A549 (cell line): Measurements from ENCODE around the gene CD300LF. TPM values are rescaled to one million over a fixed set of nuclear protein-coding genes. Genes with fewer than 3 reads are reported as not detected.

Experiments
- ATAC-seq, 2 experiments: fragments of 200-7000 bp in 1 of 2; fragments of >200 bp in 1 of 2; cut with Nextera tagmentation in 1 of 2; cut with Tn5 transposase in 1 of 2; 3 replicates each; pipeline versions ENCODE4 v1.8.0 to v1.9.1; 2018 to 2020; ENCODE audit warnings: mild to moderate bottlenecking in 1 of 2, moderate library complexity in 1 of 2
- CTCF ChIA-PET: fragments of 300-600 bp; sonication (Branson Sonifier 250); formaldehyde crosslinking; extraction: SDS; loops from one replicate; lab custom pipeline; 2021; ENCODE audit warnings: antibody characterized with exemption, inconsistent platforms; lab: Yijun Ruan, JAX
- POLR2A ChIA-PET: fragments of 350-600 bp; formaldehyde crosslinking; extraction: SDS; loops from one replicate; lab custom pipeline; 2021; ENCODE audit warnings: antibody characterized with exemption, inconsistent platforms; lab: Yijun Ruan, JAX
- DNase-seq, 2 experiments: peaks; one replicate each; pipeline versions ENCODE4 v3.0.0 to v3.0.0-alpha.2; 2011 to 2016; ENCODE audit warnings: low read depth in 1 of 2, low spot score in 1 of 2
- FAIRE-seq: peaks from 2 replicates; lab custom pipeline; 2011; peaks lifted over from hg19 to GRCh38; lab: Jason Lieb, UNC
- H3K27ac ChIP-seq, 2 experiments: fragments of >200 bp; sonication (Bioruptor Twin); formaldehyde crosslinking; 3 replicates each; pipeline ENCODE4 v1.5.1; 2016 to 2017
- H3K4me1 ChIP-seq: fragments of >200 bp; sonication (Bioruptor Twin); formaldehyde crosslinking; 3 replicates; pipeline ENCODE4 v1.6.1; 2016
- H3K4me2 ChIP-seq: fragments of >200 bp; sonication (Bioruptor Twin); formaldehyde crosslinking; 3 replicates; pipeline ENCODE4 v1.6.1; 2016
- H3K4me3 ChIP-seq: fragments of >200 bp; sonication (Bioruptor Twin); formaldehyde crosslinking; 3 replicates; pipeline ENCODE4 v1.5.1; 2016
- H3K9me3 ChIP-seq: fragments of >200 bp; sonication (Bioruptor Twin); formaldehyde crosslinking; 3 replicates; pipeline ENCODE4 v1.6.1; 2016
- ATOH8 ChIP-seq: fragments of 250-450 bp; sonication (Bioruptor Pico); IDR thresholded peaks from 2 replicates; pipeline ENCODE4 v1.5.0; 2020; ENCODE audit warnings: low read depth, mild to moderate bottlenecking, moderate library complexity
- CHD4 ChIP-seq: fragments of 200-600 bp; sonication (generic); IDR thresholded peaks from 2 replicates; pipeline ENCODE4 v1.6.1; 2016; ENCODE audit warnings: antibody characterized with exemption, mild to moderate bottlenecking, borderline replicate concordance
- CTCF ChIP-seq: fragments of >200 bp; sonication (Bioruptor Twin); formaldehyde crosslinking; IDR thresholded peaks from 3 replicates; pipeline ENCODE4 v1.5.1; 2016
- HOXA7 ChIP-seq: fragments of 250-450 bp; sonication (Bioruptor Pico); IDR thresholded peaks from 2 replicates; pipeline ENCODE4 v1.5.0; 2020; ENCODE audit warnings: mild to moderate bottlenecking, moderate library complexity
- JUN ChIP-seq, 2 experiments: fragments of >200 bp; sonication (Bioruptor Twin); formaldehyde crosslinking; IDR thresholded peaks; 2 replicates in 1 of 2; 3 replicates in 1 of 2; pipeline ENCODE4 v1.6.1; 2016 to 2017
- MAFK ChIP-seq: fragments of 450-650 bp; IDR thresholded peaks from 2 replicates; pipeline ENCODE4 v1.6.1; 2014; ENCODE audit not compliant: partially characterized antibody
- MAZ ChIP-seq: fragments of 150-350 bp; IDR thresholded peaks from 2 replicates; pipeline ENCODE4 v1.6.1; 2014; ENCODE audit warnings: antibody characterized with exemption, low read depth, low read length, borderline replicate concordance
- MYC ChIP-seq: IDR thresholded peaks from 2 replicates; pipeline ENCODE4 v1.6.1; 2012; ENCODE audit warnings: mild to moderate bottlenecking, inconsistent platforms, low read length, improper control_type of control experiment, borderline replicate concordance
- NFE2L2 ChIP-seq: fragments of 150-350 bp; conservative IDR thresholded peaks from 2 replicates; pipeline ENCODE4 v1.6.1; 2014; ENCODE audit warnings: low read length
- NPAS2 ChIP-seq: fragments of 250-450 bp; sonication (Bioruptor Pico); IDR thresholded peaks from 2 replicates; pipeline ENCODE4 v1.8.0; 2022; ENCODE audit warnings: mild to moderate bottlenecking, moderate library complexity, borderline replicate concordance
- POLR2AphosphoS2 ChIP-seq: conservative IDR thresholded peaks from 2 replicates; pipeline ENCODE4 v1.6.1; 2012; ENCODE audit warnings: low read length, improper control_type of control experiment, inconsistent platforms
- RNF2 ChIP-seq: fragments of 200-600 bp; sonication (generic); IDR thresholded peaks from 2 replicates; pipeline ENCODE4 v1.6.1; 2016; ENCODE audit warnings: low read depth, mild to moderate bottlenecking, antibody characterized with exemption, moderate library complexity, borderline replicate concordance
- USF2 ChIP-seq: fragments of 450-650 bp; IDR thresholded peaks from 2 replicates; pipeline ENCODE4 v1.6.1; 2014; ENCODE audit warnings: antibody characterized with exemption
- WGBS: methylation state at CpG from one replicate; pipeline ENCODE4 v1.1.6; 2017; ENCODE audit errors: missing lambda C conversion rate; 5-methylcytosine and 5-hydroxymethylcytosine counted together
- polyA plus RNA-seq, 4 experiments: library from polyadenylated mRNA; depleted of rRNA in 3 of 4; stranded (reverse); fragments of >200 nt; fragmentation: RNase III in 1 of 4; extraction: RNeasy Plus Mini Kit Qiagen cat#74134 plus additional on column Dnase treatment in 1 of 4; gene quantifications; 2 replicates in 3 of 4; 3 replicates in 1 of 4; pipeline ENCODE4 v1.2.3, GENCODE V29; 2011 to 2017

CD300LF gene
- polyA plus RNA-seq, 2 of the 4 experiments (the other 2 are of a cell fraction), result not detected

GRCh38 chr17:74748279-74748528 lies 35.5 kb upstream of the CD300LF start:
- peak in 1 of 2 experiments; percentile 93 for DNase-seq
- ChIA-PET POLR2A (interaction anchor here (0.6 to 1.0 kb wide), 4 partner anchors 12 to 109 kb away, joined by 3 to 4 read pairs (median 3); partner anchors contain the start of gene RAB37), CTCF (interaction anchor here (0.7 to 21.5 kb wide), 6 partner anchors 12 to 685 kb away, joined by 3 to 705 read pairs (median 68); partner anchors contain the start of genes NAT9 and RAB37)
- H3K4me2 ChIP-seq, result peak overlapping the region; percentile 90
- TF ChIP-seq MAZ, result no peak
- TF ChIP-seq USF2, result no peak
- TF ChIP-seq RNF2, result no peak
- TF ChIP-seq NFE2L2, result no peak
- H3K27ac ChIP-seq, result peak overlapping the region; percentile 70 to 88
- H3K4me3 ChIP-seq, result peak overlapping the region; percentile 76
- H3K4me1 ChIP-seq, result peaks cover 30% of the 10 kb centered on the region
- no peak for FAIRE-seq
- H3K9me3 ChIP-seq, result no peaks in the 10 kb centered on the region
- no peak for ATAC-seq
- WGBS, result under 1% methylated on average over 29 of the region's 34 CpGs

- ChIA-PET CTCF (interaction anchor here (0.7 to 21.5 kb wide), 9 partner anchors 10 to 344 kb away, joined by 3 to 705 read pairs (median 53); partner anchors contain the start of genes NAT9 and RAB37), POLR2A (interaction anchor here (0.7 to 1.8 kb wide), 3 partner anchors 9 to 152 kb away, joined by 3 to 5 read pairs (median 3); partner anchors contain the start of gene FDXR)
- Histone ChIP-seq H3K27ac (no peak overlapping the region), H3K4me3 (no peak overlapping the region), H3K4me2 (no peak overlapping the region), H3K4me1 (peaks cover 29% of the 10 kb centered on the region), H3K9me3 (no peaks in the 10 kb centered on the region)
- ATAC-seq (no peak), FAIRE-seq (no peak), DNase-seq (no peak)
- WGBS, result 66% methylated on average over 6 of the region's 6 CpGs
- TF ChIP-seq CTCF (no peak), HOXA7 (CRISPR knock-in tag) (no peak), POLR2AphosphoS2 (no peak), NPAS2 (CRISPR knock-in tag) (no peak), ATOH8 (CRISPR knock-in tag) (no peak)
These were observed 34.2 kb upstream of the CD300LF start for GRCh38 chr17:74746922-74747321.

- Histone ChIP-seq H3K4me2 (no peak overlapping the region), H3K27ac (no peak overlapping the region), H3K9me3 (no peaks in the 10 kb centered on the region), H3K4me1 (peaks cover 30% of the 10 kb centered on the region), H3K4me3 (no peak overlapping the region)
- WGBS, result 68% methylated on average over 5 of the region's 5 CpGs
- POLR2A ChIA-PET, result interaction anchor here (0.8 to 1.8 kb wide), 3 partner anchors 8 to 127 kb away, joined by 3 to 5 read pairs (median 3); partner anchors contain the start of genes FDXR and NAT9
- TF ChIP-seq POLR2AphosphoS2 (no peak), CHD4 (no peak), JUN (IDR thresholded peaks at IDR 0.05) (no peak), MAFK (no peak), CTCF (no peak), MYC (no peak)
- no peak for FAIRE-seq
- CTCF ChIA-PET, result interaction anchor here (0.8 to 21.5 kb wide), 17 partner anchors 10 to 367 kb away, joined by 3 to 705 read pairs (median 10); partner anchors contain the start of genes NAT9 and RAB37
- no peak for DNase-seq
- no peak for ATAC-seq
These were observed 33.7 kb upstream of the CD300LF start for GRCh38 chr17:74746376-74746775.
